GM18502 (cell line): ENCODE data around the gene PIN4.
"Not testable (repeated sequence)": the region's sequence is repeated elsewhere in the genome, so short reads cannot be mapped to it uniquely, and the experiment has no call there.

ENCODE experiments used
- ATAC-seq: cut with Tn5 transposase; IDR thresholded peaks from one replicate; pipeline ENCODE4 v1.9.1; 2021; ENCODE audit warnings: mild to moderate bottlenecking; ENCODE audit not compliant: unreplicated experiment, poor library complexity

PIN4 gene

GRCh38 chrX:72201836-72202536 is 20.4 kb downstream of the PIN4 start:
- ATAC-seq = no peak

DNA sequence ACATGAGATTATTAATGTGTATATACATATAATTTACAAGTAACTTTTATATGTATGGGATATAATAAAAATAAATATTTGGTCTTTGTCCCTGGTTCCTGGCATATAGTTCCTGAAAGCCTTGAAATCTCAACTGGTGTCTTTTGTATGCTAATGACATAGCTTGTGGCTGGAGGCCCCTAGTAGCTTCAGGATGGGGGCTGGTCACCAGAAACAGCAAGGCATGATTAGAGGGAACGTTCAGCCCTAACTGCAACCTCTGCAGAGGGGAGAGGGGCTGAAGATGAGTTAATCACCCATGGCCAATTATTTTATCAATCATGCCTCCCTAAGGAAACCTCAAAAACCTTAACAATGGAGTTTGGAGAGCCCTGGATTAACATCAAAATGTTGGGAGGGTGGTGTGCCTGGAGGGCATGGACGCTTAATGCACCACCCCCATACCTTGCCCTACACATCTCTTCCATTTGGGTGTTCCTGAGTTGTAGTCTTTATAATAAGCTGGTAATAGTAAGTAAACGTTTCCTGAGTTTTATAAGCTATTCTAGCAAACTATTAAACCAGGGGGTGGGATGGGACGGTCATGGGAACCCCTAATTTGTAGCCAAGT is 21.3 kb downstream of the PIN4 start:
- no peak for ATAC-seq

GRCh38 chrX:72203421-72203820 is 21.9 kb downstream of the PIN4 start:
- ATAC-seq = no peak

DNA sequence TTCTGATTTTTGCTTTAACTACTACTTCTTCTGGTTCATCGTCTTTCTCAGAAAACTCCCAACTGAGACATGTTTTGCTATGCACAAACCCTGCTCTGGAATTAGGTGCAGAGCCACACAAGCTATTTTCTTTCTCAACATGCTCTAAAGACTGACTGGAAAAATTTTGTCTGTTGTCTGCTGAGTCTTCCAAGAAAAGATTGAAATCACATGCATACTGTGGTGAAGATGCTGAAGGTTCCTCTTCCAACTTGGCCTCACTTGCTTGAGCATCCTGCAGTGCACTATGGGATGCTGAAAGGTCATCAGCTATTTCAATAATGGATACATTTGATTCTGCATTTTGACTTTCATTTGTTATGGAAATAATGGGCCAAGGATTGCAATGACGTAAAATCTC is 24.1 kb downstream of the PIN4 start:
- ATAC-seq = no peak

DNA sequence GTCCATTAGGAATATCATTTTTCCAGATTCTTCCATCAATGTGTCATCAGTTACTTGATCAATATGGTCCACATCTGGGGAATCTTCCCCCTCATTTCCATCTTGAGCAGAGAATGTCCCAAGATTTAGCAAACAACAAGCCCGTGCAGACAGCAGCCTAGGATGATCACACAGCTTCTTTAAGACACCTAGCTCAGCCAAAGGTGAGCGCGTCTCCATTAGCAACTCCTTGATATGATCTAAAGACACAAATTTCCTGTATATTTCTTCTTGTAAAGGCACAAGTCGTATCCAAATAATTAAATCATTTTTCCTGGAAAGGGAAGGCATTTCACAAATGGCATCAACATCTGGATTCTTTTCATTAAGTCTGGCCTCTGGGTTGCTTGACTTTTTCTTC is 25.8 kb downstream of the PIN4 start:
- no peak for ATAC-seq

DNA sequence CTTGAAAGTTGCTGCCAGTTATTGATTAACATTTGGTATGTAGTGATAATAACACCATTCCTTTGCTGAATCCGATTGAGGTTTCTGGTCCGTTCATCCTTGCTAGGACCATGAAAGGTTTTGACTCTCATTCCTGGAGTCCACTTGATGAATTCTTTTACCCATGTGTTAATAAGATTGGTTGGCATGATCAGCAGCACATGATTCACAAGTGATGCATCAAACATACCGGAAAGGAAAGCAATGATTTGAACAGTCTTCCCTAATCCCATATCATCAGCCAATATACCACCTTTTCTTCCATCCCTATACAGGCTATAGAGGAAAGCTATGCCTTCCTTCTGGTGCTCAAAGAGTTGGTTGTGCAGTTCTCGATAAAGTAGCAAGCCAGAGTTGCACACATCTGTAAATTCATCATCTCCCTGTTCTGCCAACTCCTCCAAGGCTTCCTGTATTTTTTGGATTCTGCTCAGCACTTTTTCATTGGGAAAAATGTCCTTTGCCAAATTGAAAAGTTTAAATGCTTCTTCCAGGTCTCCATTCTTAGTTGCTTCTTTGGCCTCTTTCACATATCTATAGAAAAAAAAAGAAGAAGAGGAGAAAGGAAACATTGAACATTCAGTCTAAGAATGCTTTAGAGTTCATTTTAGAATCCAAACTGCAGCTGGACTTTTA is 26.7 kb downstream of the PIN4 start:
- ATAC-seq = no peak

DNA sequence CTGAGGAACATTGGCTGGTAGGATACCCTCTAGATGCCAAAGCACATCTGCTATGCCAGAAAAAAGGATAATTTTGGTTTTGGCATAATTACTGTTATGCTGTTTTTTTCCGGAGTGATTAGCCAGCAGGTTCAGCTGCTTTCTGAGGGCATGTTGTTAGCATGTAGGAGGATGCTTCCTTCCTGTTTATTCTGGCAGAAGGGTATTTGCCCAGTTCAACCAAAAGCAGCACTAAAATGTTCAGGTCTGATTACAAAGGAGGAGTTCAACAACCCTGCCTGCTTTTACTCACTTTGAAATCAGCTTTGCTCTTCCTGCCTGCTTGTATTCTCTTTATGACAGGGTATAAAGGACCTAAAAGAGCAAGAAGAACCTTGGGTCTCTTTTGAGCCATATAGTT is 35.4 kb downstream of the PIN4 start:
- no peak for ATAC-seq

DNA sequence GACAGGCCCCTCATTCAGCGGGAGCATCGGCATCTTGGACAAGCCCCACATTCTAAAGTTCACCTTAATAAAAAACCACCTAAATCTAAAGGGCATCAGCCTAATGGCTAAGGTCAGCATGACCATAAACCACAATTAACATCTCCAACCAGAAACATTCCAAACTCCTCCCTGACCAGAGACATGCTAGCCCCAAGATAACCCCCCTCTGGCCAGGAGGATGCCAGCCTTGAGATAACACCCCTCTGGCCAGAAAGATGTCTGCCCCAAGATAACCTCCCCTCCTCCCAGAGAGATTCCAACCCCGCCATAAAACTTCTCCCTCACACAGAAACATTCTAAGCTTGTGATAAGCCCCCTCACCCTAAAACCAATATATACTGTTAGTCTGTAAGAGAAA is 38.8 kb downstream of the PIN4 start:
- not testable (repeated sequence) for ATAC-seq

DNA sequence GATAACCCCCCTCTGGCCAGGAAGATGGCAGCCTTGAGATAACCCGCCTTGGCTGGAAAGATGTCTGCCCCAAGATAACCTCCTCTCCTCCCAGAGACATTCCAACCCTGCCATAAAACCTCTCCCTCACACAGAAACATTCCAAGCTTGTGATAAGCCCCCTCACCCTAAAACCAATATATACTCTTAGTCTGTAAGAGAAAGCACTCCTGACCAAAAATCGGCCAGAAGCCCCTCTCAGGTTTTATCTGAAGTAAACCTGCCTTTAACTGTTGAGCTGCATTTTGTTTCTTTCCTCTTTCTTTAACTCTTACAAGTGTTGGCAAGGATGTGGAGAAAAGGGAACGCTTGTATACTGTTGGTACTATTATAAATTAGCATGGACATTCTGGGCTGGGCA is 48.7 kb downstream of the PIN4 start:
- no peak for ATAC-seq

DNA sequence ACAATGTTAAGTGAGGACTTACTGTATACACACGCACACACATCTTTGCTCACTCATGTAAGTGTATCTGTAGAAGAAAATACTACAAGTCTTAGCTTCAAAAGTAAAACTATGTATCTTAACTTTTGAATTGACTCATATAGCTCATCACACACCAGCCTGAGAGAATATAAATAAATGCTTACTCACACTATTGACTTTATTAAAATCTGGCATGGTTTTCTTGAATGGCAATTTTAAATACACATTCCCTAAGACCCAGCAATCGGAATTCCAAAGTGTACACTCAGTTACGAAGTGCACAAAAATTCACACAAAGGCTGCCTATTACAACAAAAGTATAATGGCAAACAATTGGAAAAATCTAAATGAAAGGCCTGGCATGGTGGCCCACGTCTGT is 55.3 kb downstream of the PIN4 start:
- ATAC-seq = no peak

- no peak for ATAC-seq
These were observed 56.6 kb downstream of the PIN4 start for GRCh38 chrX:72238183-72238582.

GRCh38 chrX:72238721-72239475 is 57.3 kb downstream of the PIN4 start, which contains the start of gene ERCC6L:
TSS of gene ERCC6L (minus strand) at chrX:72239027. CDS start at chrX:72238911, 116 bp downstream.
- ATAC-seq = peak; percentile 97

GRCh38 chrX:72240976-72241375 is 59.4 kb downstream of the PIN4 start:
- no peak for ATAC-seq

GRCh38 chrX:72243472-72243871 is 61.9 kb downstream of the PIN4 start:
- ATAC-seq = no peak

DNA sequence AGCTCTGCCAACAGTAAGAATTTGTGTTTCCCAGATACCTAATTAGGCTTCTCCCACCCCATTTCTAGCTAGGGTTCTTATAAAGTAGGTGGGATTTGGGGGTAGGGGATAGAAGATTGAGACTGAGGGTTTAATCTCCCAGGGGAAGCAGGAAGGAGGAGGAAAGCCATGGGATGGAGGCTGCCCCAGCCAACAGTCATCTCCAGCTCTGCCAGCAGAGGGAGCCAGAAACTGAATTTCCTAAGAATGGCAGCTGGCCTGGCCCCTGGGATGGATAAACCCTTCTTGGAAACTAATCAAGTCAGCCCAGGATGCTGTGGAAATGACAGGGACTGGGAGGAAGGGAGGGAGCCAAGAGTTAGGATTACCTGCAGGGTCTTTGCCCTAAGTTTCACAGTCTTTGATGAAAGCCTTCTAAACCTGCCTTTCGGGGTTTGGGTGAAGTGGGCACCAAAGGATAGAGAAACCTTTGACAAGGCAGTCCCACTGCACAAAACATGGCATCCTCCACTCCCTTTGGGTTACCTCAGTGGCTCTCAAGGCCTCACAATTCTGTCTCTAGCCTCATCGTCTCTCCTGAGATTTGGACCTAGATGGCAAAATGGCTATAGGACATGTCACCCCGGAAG is 64.0 kb downstream of the PIN4 start:
- peak; percentile 74 for ATAC-seq

GRCh38 chrX:72247206-72247942 is 65.8 kb downstream of the PIN4 start:
- ATAC-seq = no peak
